IMR-90 (cell line): ENCODE results near the gene CNBD2. TPM values are rescaled to one million over a fixed set of nuclear protein-coding genes. Genes with fewer than 3 reads are reported as not detected.

Source experiments
- CEBPB ChIP-seq: IDR thresholded peaks from 2 replicates; pipeline ENCODE4 v1.6.1; 2012; ENCODE audit warnings: low read depth, low read length, improper control_type of control experiment
- CTCF ChIP-seq: conservative IDR thresholded peaks from 2 replicates; pipeline ENCODE4 v1.5.1; 2012; ENCODE audit warnings: mild to moderate bottlenecking, low read depth, low read length, improper control_type of control experiment
- FOS ChIP-seq: fragments of 150-350 bp; IDR thresholded peaks from 2 replicates; pipeline ENCODE4 v1.6.1; 2016; ENCODE audit warnings: low read depth, low read length
- polyA plus RNA-seq, 3 experiments: library from polyadenylated mRNA; depleted of rRNA; stranded (reverse); fragments of >200 nt; gene quantifications; 2 replicates each; pipeline ENCODE4 v1.2.3, GENCODE V29; 2012; ENCODE audit warnings: low replicate concordance in 1 of 3
- total RNA-seq: library from RNA; depleted of rRNA; stranded (reverse); fragments of >200 nt; gene quantifications from 2 replicates; pipeline ENCODE4 v1.2.3, GENCODE V29; 2012

The CNBD2 gene
- total and polyA plus RNA-seq, 2 of the 4 experiments (the other 2 are of a cell fraction) = 0.90 to 1.7 TPM

GRCh38 chr20:35954200-35954906 lies 14.0 kb upstream of the CNBD2 start, which contains the start of gene SCAND1 (continued):
- TF ChIP-seq CTCF = peak; percentile 99
- TF ChIP-seq CEBPB = no peak
- TF ChIP-seq FOS = no peak
